H1 (cell line): ENCODE results near the gene TEAD4. TPM values are rescaled to one million over a fixed set of nuclear protein-coding genes. Genes with fewer than 3 reads are reported as not detected.
A peak's percentile ranks its signal among the peaks of the same experiment; 100 is the strongest.

Experiments
- POLR2A ChIP-seq, 2 experiments: IDR thresholded peaks; 1 replicate in 1 of 2; 2 replicates in 1 of 2; pipeline ENCODE4 v1.6.1; 2011; ENCODE audit warnings: low read depth in 2 of 2, low read length in 2 of 2, mild to moderate bottlenecking in 2 of 2; ENCODE audit errors: control extremely low read depth in 1 of 2
- polyA plus RNA-seq, 7 experiments: library from polyadenylated mRNA; depleted of rRNA in 3 of 7; stranded (reverse) in 5 of 7; unstranded in 2 of 7; fragments of >200 nt in 5 of 7; fragments of 200-250 nt in 2 of 7; gene quantifications; 1 replicate in 5 of 7; 2 replicates in 1 of 7; 4 replicates in 1 of 7; pipeline versions ENCODE4 v1.2.1 to v1.2.3, GENCODE V29; 2011 to 2013; ENCODE audit warnings: missing spikeins in 2 of 7, mixed read lengths in 2 of 7
- total RNA-seq: library from RNA; stranded (reverse); fragmentation: NEBNext Ultra II Directional; extraction: Animal tissue kit (Norgen Biotek cat#: 25700); gene quantifications from 2 replicates; pipeline ENCODE4 v1.2.1, GENCODE V29; 2021
- TF ChIP-seq, protein P1 (sequence below): fragments of 300-600 bp; sonication (generic); IDR thresholded peaks from 2 replicates; pipeline ENCODE4 v1.7.1; 2012; ENCODE audit warnings: low read length, moderate library complexity, mild to moderate bottlenecking, inconsistent platforms; ENCODE audit not compliant: insufficient replicate concordance

Gene TEAD4
- total and polyA plus RNA-seq, 2 of the 8 experiments (the other 6 are each of a cell fraction or from before 2014, with no cell fraction given): 56.7 to 116 TPM

DNA sequence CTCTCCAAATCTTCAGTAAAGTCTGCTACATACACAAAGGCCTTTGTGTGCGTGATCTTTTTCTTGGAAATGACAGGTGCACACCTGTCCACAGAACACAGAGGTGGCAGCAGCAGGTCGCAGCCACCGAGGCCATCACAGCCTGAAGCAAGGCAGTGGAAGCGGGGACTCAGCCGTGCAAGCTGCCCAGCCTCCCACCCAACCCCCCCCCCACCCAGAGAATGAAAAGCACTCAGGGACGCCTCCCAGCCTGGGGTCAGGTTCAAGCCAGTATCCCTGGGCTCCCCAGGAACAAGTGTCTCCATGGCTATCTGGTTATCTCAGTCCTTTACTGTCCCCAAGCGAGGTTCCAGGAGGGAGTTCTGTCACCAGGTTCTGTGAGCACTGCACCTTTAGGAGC, 86.8 kb downstream of the TEAD4 start (continued):
- TF ChIP-seq, protein P1, sequence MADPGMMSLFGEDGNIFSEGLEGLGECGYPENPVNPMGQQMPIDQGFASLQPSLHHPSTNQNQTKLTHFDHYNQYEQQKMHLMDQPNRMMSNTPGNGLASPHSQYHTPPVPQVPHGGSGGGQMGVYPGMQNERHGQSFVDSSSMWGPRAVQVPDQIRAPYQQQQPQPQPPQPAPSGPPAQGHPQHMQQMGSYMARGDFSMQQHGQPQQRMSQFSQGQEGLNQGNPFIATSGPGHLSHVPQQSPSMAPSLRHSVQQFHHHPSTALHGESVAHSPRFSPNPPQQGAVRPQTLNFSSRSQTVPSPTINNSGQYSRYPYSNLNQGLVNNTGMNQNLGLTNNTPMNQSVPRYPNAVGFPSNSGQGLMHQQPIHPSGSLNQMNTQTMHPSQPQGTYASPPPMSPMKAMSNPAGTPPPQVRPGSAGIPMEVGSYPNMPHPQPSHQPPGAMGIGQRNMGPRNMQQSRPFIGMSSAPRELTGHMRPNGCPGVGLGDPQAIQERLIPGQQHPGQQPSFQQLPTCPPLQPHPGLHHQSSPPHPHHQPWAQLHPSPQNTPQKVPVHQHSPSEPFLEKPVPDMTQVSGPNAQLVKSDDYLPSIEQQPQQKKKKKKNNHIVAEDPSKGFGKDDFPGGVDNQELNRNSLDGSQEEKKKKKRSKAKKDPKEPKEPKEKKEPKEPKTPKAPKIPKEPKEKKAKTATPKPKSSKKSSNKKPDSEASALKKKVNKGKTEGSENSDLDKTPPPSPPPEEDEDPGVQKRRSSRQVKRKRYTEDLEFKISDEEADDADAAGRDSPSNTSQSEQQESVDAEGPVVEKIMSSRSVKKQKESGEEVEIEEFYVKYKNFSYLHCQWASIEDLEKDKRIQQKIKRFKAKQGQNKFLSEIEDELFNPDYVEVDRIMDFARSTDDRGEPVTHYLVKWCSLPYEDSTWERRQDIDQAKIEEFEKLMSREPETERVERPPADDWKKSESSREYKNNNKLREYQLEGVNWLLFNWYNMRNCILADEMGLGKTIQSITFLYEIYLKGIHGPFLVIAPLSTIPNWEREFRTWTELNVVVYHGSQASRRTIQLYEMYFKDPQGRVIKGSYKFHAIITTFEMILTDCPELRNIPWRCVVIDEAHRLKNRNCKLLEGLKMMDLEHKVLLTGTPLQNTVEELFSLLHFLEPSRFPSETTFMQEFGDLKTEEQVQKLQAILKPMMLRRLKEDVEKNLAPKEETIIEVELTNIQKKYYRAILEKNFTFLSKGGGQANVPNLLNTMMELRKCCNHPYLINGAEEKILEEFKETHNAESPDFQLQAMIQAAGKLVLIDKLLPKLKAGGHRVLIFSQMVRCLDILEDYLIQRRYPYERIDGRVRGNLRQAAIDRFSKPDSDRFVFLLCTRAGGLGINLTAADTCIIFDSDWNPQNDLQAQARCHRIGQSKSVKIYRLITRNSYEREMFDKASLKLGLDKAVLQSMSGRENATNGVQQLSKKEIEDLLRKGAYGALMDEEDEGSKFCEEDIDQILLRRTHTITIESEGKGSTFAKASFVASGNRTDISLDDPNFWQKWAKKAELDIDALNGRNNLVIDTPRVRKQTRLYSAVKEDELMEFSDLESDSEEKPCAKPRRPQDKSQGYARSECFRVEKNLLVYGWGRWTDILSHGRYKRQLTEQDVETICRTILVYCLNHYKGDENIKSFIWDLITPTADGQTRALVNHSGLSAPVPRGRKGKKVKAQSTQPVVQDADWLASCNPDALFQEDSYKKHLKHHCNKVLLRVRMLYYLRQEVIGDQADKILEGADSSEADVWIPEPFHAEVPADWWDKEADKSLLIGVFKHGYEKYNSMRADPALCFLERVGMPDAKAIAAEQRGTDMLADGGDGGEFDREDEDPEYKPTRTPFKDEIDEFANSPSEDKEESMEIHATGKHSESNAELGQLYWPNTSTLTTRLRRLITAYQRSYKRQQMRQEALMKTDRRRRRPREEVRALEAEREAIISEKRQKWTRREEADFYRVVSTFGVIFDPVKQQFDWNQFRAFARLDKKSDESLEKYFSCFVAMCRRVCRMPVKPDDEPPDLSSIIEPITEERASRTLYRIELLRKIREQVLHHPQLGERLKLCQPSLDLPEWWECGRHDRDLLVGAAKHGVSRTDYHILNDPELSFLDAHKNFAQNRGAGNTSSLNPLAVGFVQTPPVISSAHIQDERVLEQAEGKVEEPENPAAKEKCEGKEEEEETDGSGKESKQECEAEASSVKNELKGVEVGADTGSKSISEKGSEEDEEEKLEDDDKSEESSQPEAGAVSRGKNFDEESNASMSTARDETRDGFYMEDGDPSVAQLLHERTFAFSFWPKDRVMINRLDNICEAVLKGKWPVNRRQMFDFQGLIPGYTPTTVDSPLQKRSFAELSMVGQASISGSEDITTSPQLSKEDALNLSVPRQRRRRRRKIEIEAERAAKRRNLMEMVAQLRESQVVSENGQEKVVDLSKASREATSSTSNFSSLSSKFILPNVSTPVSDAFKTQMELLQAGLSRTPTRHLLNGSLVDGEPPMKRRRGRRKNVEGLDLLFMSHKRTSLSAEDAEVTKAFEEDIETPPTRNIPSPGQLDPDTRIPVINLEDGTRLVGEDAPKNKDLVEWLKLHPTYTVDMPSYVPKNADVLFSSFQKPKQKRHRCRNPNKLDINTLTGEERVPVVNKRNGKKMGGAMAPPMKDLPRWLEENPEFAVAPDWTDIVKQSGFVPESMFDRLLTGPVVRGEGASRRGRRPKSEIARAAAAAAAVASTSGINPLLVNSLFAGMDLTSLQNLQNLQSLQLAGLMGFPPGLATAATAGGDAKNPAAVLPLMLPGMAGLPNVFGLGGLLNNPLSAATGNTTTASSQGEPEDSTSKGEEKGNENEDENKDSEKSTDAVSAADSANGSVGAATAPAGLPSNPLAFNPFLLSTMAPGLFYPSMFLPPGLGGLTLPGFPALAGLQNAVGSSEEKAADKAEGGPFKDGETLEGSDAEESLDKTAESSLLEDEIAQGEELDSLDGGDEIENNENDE: no peak
- TF ChIP-seq POLR2A (IDR thresholded peaks at IDR 0.05; ENCODE audit: control extremely low read depth in 1 of 2, low read depth in 2 of 2, low read length in 2 of 2): 0 out of 3 replicates have a peak, but pooled peaks of 1 of the 2 experiments have one; percentile 23
